Measurements from ENCODE around the gene ACSL6. TPM values are rescaled to one million over a fixed set of nuclear protein-coding genes. Genes with fewer than 3 reads are reported as not detected.

The ACSL6 gene
- total and polyA plus RNA-seq, 2 donors from 2014 or later = 1.4 to 2.1 TPM

- TF ChIP-seq CTCF (IDR thresholded peaks at IDR 0.05; ENCODE audit: borderline replicate concordance, extremely low read depth, insufficient read depth) = no peak
- Histone ChIP-seq H3K36me3 (ENCODE audit: control insufficient read depth in 2 of 3, insufficient read depth in 3 of 3, low read length in 3 of 3) (no peaks in the 10 kb centered on the region), H3K27me3 (ENCODE audit: control insufficient read depth, insufficient read depth, low read length) (no peaks in the 10 kb centered on the region), H3K27ac (ENCODE audit: low read depth in 2 of 2, low read length in 2 of 2) (no peak overlapping the region), H3K9me3 (ENCODE audit: control insufficient read depth in 2 of 3, insufficient read depth in 1 of 3, low read length in 3 of 3) (no peaks in the 10 kb centered on the region), H3K4me1 (ENCODE audit: control insufficient read depth in 2 of 3, insufficient read depth in 2 of 3, low read depth in 1 of 3, low read length in 3 of 3) (no peaks in the 10 kb centered on the region), H3K4me3 (ENCODE audit: low read length in 3 of 3) (no peak overlapping the region), H3K9ac (ENCODE audit: low read length in 3 of 3) (no peak overlapping the region)
- intact Hi-C loops (cut with DNase I) = no loop called here
- DNase-seq = peak in 1 of 5 donors; percentile 60
- no peak for FAIRE-seq
Measured at GRCh38 chr5:131944702-131945550, 66.5 kb downstream of the ACSL6 start.

- intact Hi-C loops (cut with DNase I) = no loop called here
- Histone ChIP-seq H3K4me1 (ENCODE audit: control insufficient read depth in 2 of 3, insufficient read depth in 2 of 3, low read depth in 1 of 3, low read length in 3 of 3) (no peaks in the 10 kb centered on the region), H3K9me3 (ENCODE audit: control insufficient read depth in 2 of 3, insufficient read depth in 1 of 3, low read length in 3 of 3) (no peaks in the 10 kb centered on the region), H3K27me3 (ENCODE audit: control insufficient read depth, insufficient read depth, low read length) (no peaks in the 10 kb centered on the region), H3K4me3 (ENCODE audit: low read length in 3 of 3) (no peak overlapping the region), H3K27ac (ENCODE audit: low read depth in 2 of 2, low read length in 2 of 2) (no peak overlapping the region), H3K36me3 (ENCODE audit: control insufficient read depth in 2 of 3, insufficient read depth in 3 of 3, low read length in 3 of 3) (no peaks in the 10 kb centered on the region), H3K9ac (ENCODE audit: low read length in 3 of 3) (no peak overlapping the region)
- FAIRE-seq (no peak), DNase-seq (no peak)
- TF ChIP-seq CTCF (IDR thresholded peaks at IDR 0.05; ENCODE audit: borderline replicate concordance, extremely low read depth, insufficient read depth) = no peak
Measured at GRCh38 chr5:131943916-131944315, 67.5 kb downstream of the ACSL6 start.

- no peak for TF ChIP-seq CTCF (IDR thresholded peaks at IDR 0.05; ENCODE audit: borderline replicate concordance, extremely low read depth, insufficient read depth)
- Histone ChIP-seq H3K27ac (ENCODE audit: low read depth in 2 of 2, low read length in 2 of 2) (no peak overlapping the region), H3K4me1 (ENCODE audit: control insufficient read depth in 2 of 3, insufficient read depth in 2 of 3, low read depth in 1 of 3, low read length in 3 of 3) (no peaks in the 10 kb centered on the region), H3K27me3 (ENCODE audit: control insufficient read depth, insufficient read depth, low read length) (no peaks in the 10 kb centered on the region), H3K9me3 (ENCODE audit: control insufficient read depth in 2 of 3, insufficient read depth in 1 of 3, low read length in 3 of 3) (no peaks in the 10 kb centered on the region), H3K36me3 (ENCODE audit: control insufficient read depth in 2 of 3, insufficient read depth in 3 of 3, low read length in 3 of 3) (no peaks in the 10 kb centered on the region), H3K9ac (ENCODE audit: low read length in 3 of 3) (no peak overlapping the region), H3K4me3 (ENCODE audit: low read length in 3 of 3) (no peak overlapping the region)
- intact Hi-C loops (cut with DNase I) = no loop called here
- FAIRE-seq = no peak
- DNase-seq = no peak
Measured at GRCh38 chr5:131942016-131942415, 69.4 kb downstream of the ACSL6 start.
